ENCODE data around the gene NAV1. TPM values are rescaled to one million over a fixed set of nuclear protein-coding genes. Genes with fewer than 3 reads are reported as not detected.
A peak's percentile ranks its signal among the peaks of the same experiment; 100 is the strongest.

NAV1 gene
- total and polyA plus RNA-seq, 9 of the 15 experiments (the other 6 are each of a cell fraction or from before 2014, with no cell fraction given): 0.91 to 16.8 (median 3.2) TPM

GRCh38 chr1:201493757-201494617 is 44.9 kb upstream of the NAV1 start (continued):
- TF ChIP-seq ZNF584 (CRISPR knock-in tag; IDR thresholded peaks at IDR 0.05; ENCODE audit: low read depth) (no peak), HNRNPK (IDR thresholded peaks at IDR 0.05; ENCODE audit: low read depth, low read length, poor library complexity, severe bottlenecking) (no peak), ZBTB1 (CRISPR knock-in tag; IDR thresholded peaks at IDR 0.05; ENCODE audit: borderline replicate concordance, low read depth) (no peak), MEIS2 (IDR thresholded peaks at IDR 0.05; ENCODE audit: partially characterized antibody) (peak; percentile 54), CREB1 (IDR thresholded peaks at IDR 0.05) (no peak), CREB1 (CRISPR knock-in tag; IDR thresholded peaks at IDR 0.05) (no peak), RFX5 (IDR thresholded peaks at IDR 0.05; ENCODE audit: low read depth, low read length) (no peak), MTA1 (IDR thresholded peaks at IDR 0.05; ENCODE audit: borderline replicate concordance) (no peak), EGR1 (conservative IDR thresholded peaks at IDR 0.05) (0 out of 2 replicates have a peak, but pooled peaks have one; percentile 17)
- TF ChIP-seq, protein P1, sequence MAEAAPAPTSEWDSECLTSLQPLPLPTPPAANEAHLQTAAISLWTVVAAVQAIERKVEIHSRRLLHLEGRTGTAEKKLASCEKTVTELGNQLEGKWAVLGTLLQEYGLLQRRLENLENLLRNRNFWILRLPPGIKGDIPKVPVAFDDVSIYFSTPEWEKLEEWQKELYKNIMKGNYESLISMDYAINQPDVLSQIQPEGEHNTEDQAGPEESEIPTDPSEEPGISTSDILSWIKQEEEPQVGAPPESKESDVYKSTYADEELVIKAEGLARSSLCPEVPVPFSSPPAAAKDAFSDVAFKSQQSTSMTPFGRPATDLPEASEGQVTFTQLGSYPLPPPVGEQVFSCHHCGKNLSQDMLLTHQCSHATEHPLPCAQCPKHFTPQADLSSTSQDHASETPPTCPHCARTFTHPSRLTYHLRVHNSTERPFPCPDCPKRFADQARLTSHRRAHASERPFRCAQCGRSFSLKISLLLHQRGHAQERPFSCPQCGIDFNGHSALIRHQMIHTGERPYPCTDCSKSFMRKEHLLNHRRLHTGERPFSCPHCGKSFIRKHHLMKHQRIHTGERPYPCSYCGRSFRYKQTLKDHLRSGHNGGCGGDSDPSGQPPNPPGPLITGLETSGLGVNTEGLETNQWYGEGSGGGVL (CRISPR knock-in tag; IDR thresholded peaks at IDR 0.05): no peak
- TF ChIP-seq, protein P2, sequence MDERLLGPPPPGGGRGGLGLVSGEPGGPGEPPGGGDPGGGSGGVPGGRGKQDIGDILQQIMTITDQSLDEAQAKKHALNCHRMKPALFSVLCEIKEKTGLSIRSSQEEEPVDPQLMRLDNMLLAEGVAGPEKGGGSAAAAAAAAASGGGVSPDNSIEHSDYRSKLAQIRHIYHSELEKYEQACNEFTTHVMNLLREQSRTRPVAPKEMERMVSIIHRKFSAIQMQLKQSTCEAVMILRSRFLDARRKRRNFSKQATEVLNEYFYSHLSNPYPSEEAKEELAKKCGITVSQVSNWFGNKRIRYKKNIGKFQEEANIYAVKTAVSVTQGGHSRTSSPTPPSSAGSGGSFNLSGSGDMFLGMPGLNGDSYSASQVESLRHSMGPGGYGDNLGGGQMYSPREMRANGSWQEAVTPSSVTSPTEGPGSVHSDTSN (CRISPR knock-in tag; IDR thresholded peaks at IDR 0.05; ENCODE audit: low read depth): no peak
- TF ChIP-seq, protein P2 (tag; conservative IDR thresholded peaks at IDR 0.05; ENCODE audit: low read depth): peak; percentile 69
- TF ChIP-seq, protein P3, sequence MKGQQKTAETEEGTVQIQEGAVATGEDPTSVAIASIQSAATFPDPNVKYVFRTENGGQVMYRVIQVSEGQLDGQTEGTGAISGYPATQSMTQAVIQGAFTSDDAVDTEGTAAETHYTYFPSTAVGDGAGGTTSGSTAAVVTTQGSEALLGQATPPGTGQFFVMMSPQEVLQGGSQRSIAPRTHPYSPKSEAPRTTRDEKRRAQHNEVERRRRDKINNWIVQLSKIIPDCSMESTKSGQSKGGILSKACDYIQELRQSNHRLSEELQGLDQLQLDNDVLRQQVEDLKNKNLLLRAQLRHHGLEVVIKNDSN (CRISPR knock-in tag; IDR thresholded peaks at IDR 0.05): 0 out of 2 replicates have a peak, but pooled peaks have one; percentile 6
- TF ChIP-seq, protein P4, sequence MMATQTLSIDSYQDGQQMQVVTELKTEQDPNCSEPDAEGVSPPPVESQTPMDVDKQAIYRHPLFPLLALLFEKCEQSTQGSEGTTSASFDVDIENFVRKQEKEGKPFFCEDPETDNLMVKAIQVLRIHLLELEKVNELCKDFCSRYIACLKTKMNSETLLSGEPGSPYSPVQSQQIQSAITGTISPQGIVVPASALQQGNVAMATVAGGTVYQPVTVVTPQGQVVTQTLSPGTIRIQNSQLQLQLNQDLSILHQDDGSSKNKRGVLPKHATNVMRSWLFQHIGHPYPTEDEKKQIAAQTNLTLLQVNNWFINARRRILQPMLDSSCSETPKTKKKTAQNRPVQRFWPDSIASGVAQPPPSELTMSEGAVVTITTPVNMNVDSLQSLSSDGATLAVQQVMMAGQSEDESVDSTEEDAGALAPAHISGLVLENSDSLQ (IDR thresholded peaks at IDR 0.05): peak; percentile 28; the same call in 1 of the 2 replicates
- TF ChIP-seq, protein P5, sequence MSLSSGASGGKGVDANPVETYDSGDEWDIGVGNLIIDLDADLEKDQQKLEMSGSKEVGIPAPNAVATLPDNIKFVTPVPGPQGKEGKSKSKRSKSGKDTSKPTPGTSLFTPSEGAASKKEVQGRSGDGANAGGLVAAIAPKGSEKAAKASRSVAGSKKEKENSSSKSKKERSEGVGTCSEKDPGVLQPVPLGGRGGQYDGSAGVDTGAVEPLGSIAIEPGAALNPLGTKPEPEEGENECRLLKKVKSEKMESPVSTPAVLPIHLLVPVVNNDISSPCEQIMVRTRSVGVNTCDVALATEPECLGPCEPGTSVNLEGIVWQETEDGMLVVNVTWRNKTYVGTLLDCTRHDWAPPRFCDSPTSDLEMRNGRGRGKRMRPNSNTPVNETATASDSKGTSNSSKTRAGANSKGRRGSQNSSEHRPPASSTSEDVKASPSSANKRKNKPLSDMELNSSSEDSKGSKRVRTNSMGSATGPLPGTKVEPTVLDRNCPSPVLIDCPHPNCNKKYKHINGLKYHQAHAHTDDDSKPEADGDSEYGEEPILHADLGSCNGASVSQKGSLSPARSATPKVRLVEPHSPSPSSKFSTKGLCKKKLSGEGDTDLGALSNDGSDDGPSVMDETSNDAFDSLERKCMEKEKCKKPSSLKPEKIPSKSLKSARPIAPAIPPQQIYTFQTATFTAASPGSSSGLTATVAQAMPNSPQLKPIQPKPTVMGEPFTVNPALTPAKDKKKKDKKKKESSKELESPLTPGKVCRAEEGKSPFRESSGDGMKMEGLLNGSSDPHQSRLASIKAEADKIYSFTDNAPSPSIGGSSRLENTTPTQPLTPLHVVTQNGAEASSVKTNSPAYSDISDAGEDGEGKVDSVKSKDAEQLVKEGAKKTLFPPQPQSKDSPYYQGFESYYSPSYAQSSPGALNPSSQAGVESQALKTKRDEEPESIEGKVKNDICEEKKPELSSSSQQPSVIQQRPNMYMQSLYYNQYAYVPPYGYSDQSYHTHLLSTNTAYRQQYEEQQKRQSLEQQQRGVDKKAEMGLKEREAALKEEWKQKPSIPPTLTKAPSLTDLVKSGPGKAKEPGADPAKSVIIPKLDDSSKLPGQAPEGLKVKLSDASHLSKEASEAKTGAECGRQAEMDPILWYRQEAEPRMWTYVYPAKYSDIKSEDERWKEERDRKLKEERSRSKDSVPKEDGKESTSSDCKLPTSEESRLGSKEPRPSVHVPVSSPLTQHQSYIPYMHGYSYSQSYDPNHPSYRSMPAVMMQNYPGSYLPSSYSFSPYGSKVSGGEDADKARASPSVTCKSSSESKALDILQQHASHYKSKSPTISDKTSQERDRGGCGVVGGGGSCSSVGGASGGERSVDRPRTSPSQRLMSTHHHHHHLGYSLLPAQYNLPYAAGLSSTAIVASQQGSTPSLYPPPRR (CRISPR knock-in tag; IDR thresholded peaks at IDR 0.05; ENCODE audit: borderline replicate concordance): no peak

Data from K562 (cell line).